Spleen (tissue), 11 donors: ENCODE data around the gene ATP11C. TPM values are rescaled to one million over a fixed set of nuclear protein-coding genes. Genes with fewer than 3 reads are reported as not detected.
A peak's percentile ranks its signal among the peaks of the same experiment; 100 is the strongest.
"Not testable (repeated sequence)": the region's sequence is repeated elsewhere in the genome, so short reads cannot be mapped to it uniquely, and the experiment has no call there.

ENCODE experiments used
- DNase-seq: peaks from one replicate; pipeline ENCODE4 v3.0.0-alpha.2; 2020
- H3K27ac ChIP-seq, 8 donors: fragments of 200-600 bp; sonication (generic) in 7 of 8; 1 replicate in 4 of 8; 2 replicates in 4 of 8; pipeline versions ENCODE4 v1.5.0 to v1.8.0; 2016 to 2021; ENCODE audit warnings: inconsistent platforms in 4 of 8, mild to moderate bottlenecking in 4 of 8, moderate library complexity in 1 of 8
- H3K27me3 ChIP-seq, 7 donors: fragments of 200-600 bp; sonication (generic) in 6 of 7; replicated peaks in 1 of 7; 1 replicate in 4 of 7; 2 replicates in 3 of 7; pipeline versions ENCODE4 v1.5.0 to v1.8.0; 2016 to 2021; ENCODE audit warnings: inconsistent platforms in 3 of 7, mild to moderate bottlenecking in 1 of 7
- H3K36me3 ChIP-seq, 6 donors: fragments of 200-600 bp; sonication (generic) in 5 of 6; 1 replicate in 4 of 6; 2 replicates in 2 of 6; pipeline versions ENCODE4 v1.5.0 to v1.8.0; 2016 to 2021; ENCODE audit warnings: inconsistent platforms in 2 of 6
- H3K4me1 ChIP-seq, 6 donors: fragments of 200-600 bp; sonication (generic) in 5 of 6; 1 replicate in 3 of 6; 2 replicates in 3 of 6; pipeline versions ENCODE4 v1.5.0 to v1.8.0; 2016 to 2021; ENCODE audit warnings: inconsistent platforms in 3 of 6
- H3K4me3 ChIP-seq, 8 donors: fragments of 200-600 bp; sonication (generic) in 7 of 8; 1 replicate in 4 of 8; 2 replicates in 4 of 8; pipeline versions ENCODE4 v1.5.0 to v1.8.0; 2016 to 2021; ENCODE audit warnings: inconsistent platforms in 4 of 8, mild to moderate bottlenecking in 4 of 8, moderate library complexity in 2 of 8
- H3K9me3 ChIP-seq, 8 donors: fragments of 200-600 bp; sonication (generic) in 7 of 8; 1 replicate in 4 of 8; 2 replicates in 4 of 8; pipeline versions ENCODE4 v1.5.0 to v1.8.0; 2016 to 2021; ENCODE audit warnings: inconsistent platforms in 4 of 8
- POLR2A ChIP-seq, 3 donors: fragments of 450-650 bp; IDR thresholded peaks; one replicate each; pipeline ENCODE4 v1.5.1; 2017; ENCODE audit warnings: antibody characterized with exemption in 3 of 3, mild to moderate bottlenecking in 1 of 3
- POLR2AphosphoS5 ChIP-seq, 3 donors: sonication (generic); formaldehyde crosslinking; IDR thresholded peaks; one replicate each; pipeline ENCODE4 v1.5.1; 2017; ENCODE audit warnings: antibody characterized with exemption in 3 of 3
- WGBS, 5 donors: extraction: QIAGEN DNeasy Blood & Tissue Kit in 3 of 5; methylation state at CpG; one replicate each; pipeline versions ENCODE4 v1.1.5 to v1.1.7; 2013 to 2018; 5-methylcytosine and 5-hydroxymethylcytosine counted together
- intact Hi-C: fragments of 100-400 bp; cut with DNase I; formaldehyde crosslinking; loops from one replicate; pipeline ENCODE4 v1.15.0; 2023; ENCODE audit warnings: low total_unique reads
- polyA plus RNA-seq, 3 donors: library from polyadenylated mRNA; stranded (reverse); fragments of 200-250 nt; gene quantifications; one replicate each; pipeline ENCODE4 v1.2.1, GENCODE V29; 2013
- total RNA-seq, 7 donors: library from RNA; depleted of rRNA in 3 of 7; stranded (reverse); fragments of >200 nt in 3 of 7; fragmentation: NEBNext Ultra II Directional in 4 of 7; extraction: Animal tissue kit (Norgen Biotek cat#: 25700) in 4 of 7; gene quantifications; one replicate each; pipeline versions ENCODE4 v1.1.0 to v1.2.1, GENCODE V29; 2016 to 2021
- TF ChIP-seq, protein P1 (sequence below), 11 experiments: fragments of 200-600 bp in 7 of 11; fragments of 450-650 bp in 4 of 11; sonication (generic) in 4 of 11; IDR thresholded peaks in 8 of 11; conservative IDR thresholded peaks in 3 of 11; 1 replicate in 7 of 11; 2 replicates in 4 of 11; pipeline versions ENCODE4 v1.4.0 to v1.8.0; 2016 to 2021; ENCODE audit warnings: antibody characterized with exemption in 11 of 11, inconsistent platforms in 4 of 11, mild to moderate bottlenecking in 1 of 11
- donor health status: healthy with polysubstance abuse.
- donor health status: DM: no; HTN: no; CAD: no; lungs with moderate emphysema.
- donor health status: DM: no; HTN: no; CAD: no.
- donor health status: Bipolar disorder and iron deficiency.
- donor health status: healthy.
- donor health status: DM: no; HTN: no; CAD: no.
- donor health status: DM: yes; HTN: yes; CAD: no.

ATP11C gene
- total and polyA plus RNA-seq, 10 donors, result 6.0 to 52.2 (median 28.8) TPM

DNA sequence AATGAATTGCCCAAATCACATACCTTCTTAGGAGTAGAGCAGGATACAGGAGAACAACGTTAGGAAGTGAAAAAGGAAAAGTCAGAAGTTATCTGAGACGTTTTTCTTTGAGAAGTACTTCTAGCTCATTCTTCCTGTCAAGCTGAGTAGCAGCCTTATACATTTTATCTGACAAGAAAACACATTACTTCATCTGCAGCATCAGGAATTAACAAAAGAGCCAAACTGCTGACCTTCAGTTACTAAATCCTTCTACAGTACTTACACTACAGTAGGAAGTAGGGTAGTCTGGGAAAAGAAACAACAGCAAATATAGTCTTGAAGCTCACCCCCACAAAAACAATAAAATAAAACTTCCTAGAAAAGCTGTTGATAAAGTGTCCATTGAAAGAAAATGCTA is 57.0 kb downstream of the ATP11C start:
- TF ChIP-seq POLR2AphosphoS5 (IDR thresholded peaks at IDR 0.05), result no peak
- TF ChIP-seq, protein P1, sequence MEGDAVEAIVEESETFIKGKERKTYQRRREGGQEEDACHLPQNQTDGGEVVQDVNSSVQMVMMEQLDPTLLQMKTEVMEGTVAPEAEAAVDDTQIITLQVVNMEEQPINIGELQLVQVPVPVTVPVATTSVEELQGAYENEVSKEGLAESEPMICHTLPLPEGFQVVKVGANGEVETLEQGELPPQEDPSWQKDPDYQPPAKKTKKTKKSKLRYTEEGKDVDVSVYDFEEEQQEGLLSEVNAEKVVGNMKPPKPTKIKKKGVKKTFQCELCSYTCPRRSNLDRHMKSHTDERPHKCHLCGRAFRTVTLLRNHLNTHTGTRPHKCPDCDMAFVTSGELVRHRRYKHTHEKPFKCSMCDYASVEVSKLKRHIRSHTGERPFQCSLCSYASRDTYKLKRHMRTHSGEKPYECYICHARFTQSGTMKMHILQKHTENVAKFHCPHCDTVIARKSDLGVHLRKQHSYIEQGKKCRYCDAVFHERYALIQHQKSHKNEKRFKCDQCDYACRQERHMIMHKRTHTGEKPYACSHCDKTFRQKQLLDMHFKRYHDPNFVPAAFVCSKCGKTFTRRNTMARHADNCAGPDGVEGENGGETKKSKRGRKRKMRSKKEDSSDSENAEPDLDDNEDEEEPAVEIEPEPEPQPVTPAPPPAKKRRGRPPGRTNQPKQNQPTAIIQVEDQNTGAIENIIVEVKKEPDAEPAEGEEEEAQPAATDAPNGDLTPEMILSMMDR (IDR thresholded peaks at IDR 0.05 in 8 of 11, conservative IDR thresholded peaks at IDR 0.05 in 3 of 11), result no peak
- TF ChIP-seq POLR2A (IDR thresholded peaks at IDR 0.05), result no peak
- intact Hi-C loops, result no loop called here
- Histone ChIP-seq H3K4me3 (no peak overlapping the region), H3K27me3 (no peaks in the 10 kb centered on the region), H3K36me3 (no peaks in the 10 kb centered on the region), H3K27ac (peak overlapping the region in 1 of 8 donors; percentile 16), H3K4me1 (peaks cover 0 to 12% (median 0%) of the 10 kb centered on the region in 6 donors), H3K9me3 (no peaks in the 10 kb centered on the region)
- DNase-seq, result no peak
- WGBS, 5 donors, result 14 to 25% (median 16%) methylated on average over 2 of the region's 2 CpGs

DNA sequence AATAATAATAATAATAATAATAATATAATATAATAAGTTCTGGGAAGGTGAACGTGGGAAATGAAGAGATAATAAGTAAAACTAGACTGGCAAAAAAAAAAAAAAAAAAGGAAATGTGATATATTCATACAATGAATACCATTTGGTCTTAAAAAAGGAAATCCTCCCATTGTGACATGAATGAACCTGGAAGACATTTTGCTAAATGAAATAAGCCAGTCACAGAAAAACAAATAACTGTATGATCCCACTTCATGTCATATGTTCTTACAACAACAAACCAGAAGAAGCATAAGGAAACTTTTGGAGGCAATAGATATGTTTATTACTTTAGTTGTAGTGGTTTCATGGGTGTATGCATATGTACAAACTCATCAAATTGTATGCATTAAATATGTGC is 63.1 kb downstream of the ATP11C start:
- 49 to 94% (median 70%) methylated on average over 1 of the region's 1 CpG for WGBS, 5 donors
- no peak overlapping the region for H3K4me3 ChIP-seq
- H3K27me3 ChIP-seq, result no peaks in the 10 kb centered on the region
- DNase-seq, result no peak
- intact Hi-C loops, result no loop called here
- H3K9me3 ChIP-seq, result no peaks in the 10 kb centered on the region
- H3K27ac ChIP-seq, result no peak overlapping the region
- TF ChIP-seq, protein P1 (IDR thresholded peaks at IDR 0.05 in 8 of 11, conservative IDR thresholded peaks at IDR 0.05 in 3 of 11), result no peak
- TF ChIP-seq POLR2AphosphoS5 (IDR thresholded peaks at IDR 0.05) (no peak), POLR2A (IDR thresholded peaks at IDR 0.05) (no peak)
- H3K4me1 ChIP-seq, result no peaks in the 10 kb centered on the region
- H3K36me3 ChIP-seq, result no peaks in the 10 kb centered on the region

DNA sequence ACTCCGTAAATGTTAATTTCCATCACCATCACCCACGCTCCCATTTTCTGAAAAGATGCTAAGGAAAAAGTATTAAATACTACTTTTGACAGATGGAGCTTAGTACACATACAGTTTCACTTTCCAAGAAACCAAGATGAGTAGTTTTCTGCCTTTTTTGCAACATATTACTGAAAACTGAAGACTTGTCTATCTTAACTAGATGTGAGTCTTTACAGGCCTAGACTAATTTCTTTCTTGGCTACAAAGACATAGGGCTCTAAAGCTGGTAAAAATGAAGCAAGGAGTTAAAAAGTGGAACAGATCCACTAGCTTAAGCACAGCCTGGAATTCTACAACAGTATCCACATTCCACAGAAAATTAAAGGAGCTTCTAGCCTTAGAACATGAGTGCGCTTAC is 68.2 kb downstream of the ATP11C start:
- 84 to 91% (median 86%) methylated on average over 3 of the region's 3 CpGs for WGBS, 5 donors

DNA sequence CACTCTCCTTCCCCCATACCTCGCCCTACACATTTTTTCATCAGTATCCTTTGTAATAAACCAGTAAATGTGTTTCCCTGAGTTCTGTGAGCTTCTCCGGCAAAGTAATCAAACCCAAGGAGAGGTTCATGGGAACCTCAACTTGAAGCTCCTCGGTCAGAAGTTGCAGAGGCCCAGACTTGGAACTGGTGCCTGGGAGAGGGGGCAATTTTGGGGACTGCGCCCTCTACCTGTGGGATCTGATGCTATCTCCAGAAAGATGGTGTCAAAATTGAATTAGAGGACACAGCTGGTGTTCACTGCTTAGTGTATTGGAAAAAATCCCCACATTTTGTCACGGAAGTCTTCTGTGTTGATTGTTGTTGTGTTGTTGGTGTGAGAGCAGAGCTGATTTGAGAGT is 70.6 kb downstream of the ATP11C start:
- Histone ChIP-seq H3K9me3 (no peaks in the 10 kb centered on the region), H3K27me3 (no peaks in the 10 kb centered on the region), H3K27ac (no peak overlapping the region), H3K4me1 (no peaks in the 10 kb centered on the region), H3K4me3 (no peak overlapping the region), H3K36me3 (no peaks in the 10 kb centered on the region)
- WGBS, 5 donors, result 77 to 100% (median 92%) methylated on average over 5 of the region's 5 CpGs
- DNase-seq, result no peak
- intact Hi-C loops, result no loop called here
- TF ChIP-seq POLR2AphosphoS5 (IDR thresholded peaks at IDR 0.05) (no peak), POLR2A (IDR thresholded peaks at IDR 0.05) (no peak)
- TF ChIP-seq, protein P1 (IDR thresholded peaks at IDR 0.05 in 8 of 11, conservative IDR thresholded peaks at IDR 0.05 in 3 of 11), result no peak

More for the DNA sequence above, 68.2 kb downstream of the ATP11C start:
- Histone ChIP-seq H3K27ac (no peak overlapping the region), H3K36me3 (no peaks in the 10 kb centered on the region), H3K27me3 (no peaks in the 10 kb centered on the region), H3K4me3 (no peak overlapping the region), H3K4me1 (no peaks in the 10 kb centered on the region), H3K9me3 (no peaks in the 10 kb centered on the region)
- DNase-seq, result no peak
- no peak for TF ChIP-seq POLR2AphosphoS5 (IDR thresholded peaks at IDR 0.05)
- TF ChIP-seq, protein P1 (IDR thresholded peaks at IDR 0.05 in 8 of 11, conservative IDR thresholded peaks at IDR 0.05 in 3 of 11), result no peak
- no peak for TF ChIP-seq POLR2A (IDR thresholded peaks at IDR 0.05)
- intact Hi-C loops, result no loop called here

DNA sequence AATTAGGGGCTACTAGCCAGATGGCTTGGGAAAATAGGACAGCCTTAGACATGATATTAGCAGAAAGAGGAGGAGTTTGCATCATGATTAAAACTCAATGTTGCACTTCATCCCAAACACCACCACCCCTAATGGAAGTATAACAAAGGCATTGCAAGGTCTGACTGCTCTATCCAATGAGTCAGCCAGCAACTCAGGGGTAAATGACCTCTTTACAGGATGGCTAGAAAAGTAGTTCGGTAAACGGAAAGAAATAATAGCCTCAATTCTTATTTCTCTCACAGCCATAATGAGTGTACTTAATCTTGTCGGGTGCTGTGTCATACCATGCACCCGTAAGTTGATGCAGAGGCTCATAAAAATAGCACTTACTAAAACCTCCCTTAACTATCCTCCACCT is 76.0 kb downstream of the ATP11C start:
- DNase-seq, H3K27me3 ChIP-seq, H3K27ac ChIP-seq, intact Hi-C loops, H3K9me3 ChIP-seq, H3K4me3 ChIP-seq, H3K4me1 ChIP-seq, H3K36me3 ChIP-seq: not testable (repeated sequence)
- WGBS, 5 donors, result 83 to 97% (median 91%) methylated on average over 4 of the region's 4 CpGs
